Mesenchymal stem cell (in vitro differentiated cells and primary cell): ENCODE results near the gene BLTP1.

Source experiments
- DNase-seq: peaks from one replicate; pipeline ENCODE4 v3.0.0-alpha.2; 2013
- H2AFZ ChIP-seq: one replicate; pipeline ENCODE4 v1.6.1; 2013; ENCODE audit warnings: low read depth, mild to moderate bottlenecking, control low read depth, inconsistent platforms, low read length, moderate library complexity
- H2AK5ac ChIP-seq: 2 replicates; pipeline ENCODE4 v1.6.1; 2013; ENCODE audit warnings: low read length, moderate library complexity, mild to moderate bottlenecking, inconsistent platforms; ENCODE audit not compliant: severe bottlenecking
- H2BK120ac ChIP-seq: one replicate; pipeline ENCODE4 v1.6.1; 2013; ENCODE audit warnings: low read depth, mild to moderate bottlenecking, inconsistent platforms, low read length, moderate library complexity
- H2BK12ac ChIP-seq, 2 experiments: one replicate each; pipeline ENCODE4 v1.6.1; 2013; ENCODE audit warnings: inconsistent platforms in 2 of 2, low read length in 2 of 2, mild to moderate bottlenecking in 2 of 2, moderate library complexity in 2 of 2, control low read depth in 1 of 2
- H2BK15ac ChIP-seq: one replicate; pipeline ENCODE4 v1.6.1; 2013; ENCODE audit warnings: mild to moderate bottlenecking, low read depth, inconsistent platforms; ENCODE audit not compliant: poor library complexity, severe bottlenecking
- H2BK5ac ChIP-seq: 2 replicates; pipeline ENCODE4 v1.6.1; 2013; ENCODE audit warnings: low read depth, mild to moderate bottlenecking, low read length, control low read depth, inconsistent platforms; ENCODE audit not compliant: poor library complexity, severe bottlenecking
- H3K14ac ChIP-seq, 2 experiments: one replicate each; pipeline ENCODE4 v1.6.1; 2013; ENCODE audit warnings: inconsistent platforms in 2 of 2, low read length in 2 of 2, control low read depth in 1 of 2, mild to moderate bottlenecking in 1 of 2, moderate library complexity in 1 of 2
- H3K18ac ChIP-seq, 2 experiments: one replicate each; pipeline ENCODE4 v1.6.1; 2013; ENCODE audit warnings: inconsistent platforms in 2 of 2, low read length in 2 of 2, control low read depth in 1 of 2, low read depth in 1 of 2, mild to moderate bottlenecking in 1 of 2
- H3K23ac ChIP-seq, 2 experiments: one replicate each; pipeline ENCODE4 v1.6.1; 2013; ENCODE audit warnings: inconsistent platforms in 2 of 2, low read length in 2 of 2, mild to moderate bottlenecking in 2 of 2, moderate library complexity in 2 of 2, control low read depth in 1 of 2
- H3K27ac ChIP-seq: 2 replicates; pipeline ENCODE4 v1.5.1; 2013; ENCODE audit warnings: mild to moderate bottlenecking, moderate library complexity, low read length, control low read depth, inconsistent platforms; ENCODE audit not compliant: poor library complexity, severe bottlenecking
- H3K27me3 ChIP-seq, 2 experiments: 2 replicates each; pipeline versions ENCODE4 v1.6.1 to v1.7.0; 2013; ENCODE audit warnings: low read length in 2 of 2, mild to moderate bottlenecking in 2 of 2, moderate library complexity in 2 of 2, control low read depth in 1 of 2, inconsistent platforms in 1 of 2; ENCODE audit not compliant: control insufficient read depth in 1 of 2, insufficient read depth in 1 of 2
- H3K36me3 ChIP-seq, 2 experiments: 2 replicates each; pipeline versions ENCODE4 v1.6.1 to v1.7.0; 2013; ENCODE audit warnings: low read length in 2 of 2, control low read depth in 1 of 2, inconsistent platforms in 1 of 2, low read depth in 1 of 2, mild to moderate bottlenecking in 1 of 2; ENCODE audit not compliant: insufficient read depth in 2 of 2, control insufficient read depth in 1 of 2
- H3K4ac ChIP-seq, 2 experiments: one replicate each; pipeline ENCODE4 v1.6.1; 2013; ENCODE audit warnings: inconsistent platforms in 2 of 2, low read length in 2 of 2, mild to moderate bottlenecking in 2 of 2, moderate library complexity in 2 of 2, control low read depth in 1 of 2, low read depth in 1 of 2
- H3K4me1 ChIP-seq: 2 replicates; pipeline ENCODE4 v1.6.1; 2013; ENCODE audit warnings: low read depth, low read length, control low read depth; ENCODE audit not compliant: control insufficient read depth, insufficient read depth
- H3K4me2 ChIP-seq: 2 replicates; pipeline ENCODE4 v1.6.1; 2013; ENCODE audit warnings: low read length, mild to moderate bottlenecking, inconsistent platforms; ENCODE audit not compliant: poor library complexity, severe bottlenecking
- H3K4me3 ChIP-seq, 2 experiments: 2 replicates each; pipeline versions ENCODE4 v1.5.1 to v1.7.0; 2013; ENCODE audit warnings: low read length in 2 of 2, mild to moderate bottlenecking in 2 of 2, control low read depth in 1 of 2, low read depth in 1 of 2; ENCODE audit not compliant: insufficient read depth in 1 of 2
- H3K79me1 ChIP-seq: replicated peaks from 2 replicates; pipeline ENCODE4 v1.6.1; 2013; ENCODE audit warnings: mild to moderate bottlenecking, control low read depth, low read length, inconsistent platforms; ENCODE audit not compliant: poor library complexity, severe bottlenecking
- H3K9ac ChIP-seq: 2 replicates; pipeline ENCODE4 v1.7.0; 2013; ENCODE audit warnings: mild to moderate bottlenecking, low read length, moderate library complexity
- H3K9me3 ChIP-seq: 2 replicates; pipeline ENCODE4 v1.7.0; 2013; ENCODE audit warnings: mild to moderate bottlenecking, low read length; ENCODE audit not compliant: control insufficient read depth
- H4K8ac ChIP-seq: one replicate; pipeline ENCODE4 v1.6.1; 2013; ENCODE audit warnings: inconsistent platforms, mild to moderate bottlenecking, low read length, moderate library complexity
- H4K91ac ChIP-seq: one replicate; pipeline ENCODE4 v1.6.1; 2013; ENCODE audit warnings: mild to moderate bottlenecking, low read length, inconsistent platforms
- WGBS: methylation state at CpG from one replicate; pipeline ENCODE4 v1.1.7; 2013; ENCODE audit warnings: mixed read lengths; 5-methylcytosine and 5-hydroxymethylcytosine counted together

BLTP1 gene

GRCh38 chr4:122163301-122163700 is 11.2 kb downstream of the BLTP1 start:
- H3K23ac ChIP-seq, result no peak overlapping the region
- 92% methylated on average over 3 of the region's 3 CpGs for WGBS
- no peak overlapping the region for H2BK5ac ChIP-seq

GRCh38 chr4:122163767-122164166 is 11.6 kb downstream of the BLTP1 start:
- no CpG with 5 or more reads among the region's 1 CpG for WGBS
- H3K18ac ChIP-seq, result no peak overlapping the region
- H3K9ac ChIP-seq, result no peak overlapping the region
- H3K79me1 ChIP-seq, result peaks cover 14% of the 10 kb centered on the region
- H2BK15ac ChIP-seq, result no peak overlapping the region
- no peak overlapping the region for H3K23ac ChIP-seq
- no peak overlapping the region for H2BK5ac ChIP-seq
- no peak overlapping the region for H2BK12ac ChIP-seq
- no peak overlapping the region for H2BK120ac ChIP-seq
- no peak overlapping the region for H3K14ac ChIP-seq
- no peak for DNase-seq
- H3K27me3 ChIP-seq, result no peaks in the 10 kb centered on the region
- no peak overlapping the region for H3K4ac ChIP-seq
- no peaks in the 10 kb centered on the region for H3K9me3 ChIP-seq
- no peak overlapping the region for H2AFZ ChIP-seq
- peaks cover 0 to 16% of the 10 kb centered on the region in 2 experiments for H3K36me3 ChIP-seq
- H3K27ac ChIP-seq, result no peak overlapping the region
- H4K8ac ChIP-seq, result no peak overlapping the region
- H3K4me3 ChIP-seq, result no peak overlapping the region
- H4K91ac ChIP-seq, result no peak overlapping the region
- H3K4me2 ChIP-seq, result no peak overlapping the region
- no peak overlapping the region for H2AK5ac ChIP-seq
- no peaks in the 10 kb centered on the region for H3K4me1 ChIP-seq

More at GRCh38 chr4:122163301-122163700, 11.2 kb downstream of the BLTP1 start:
- no peak overlapping the region for H4K91ac ChIP-seq
- no peak overlapping the region for H3K9ac ChIP-seq
- H3K27me3 ChIP-seq, result no peaks in the 10 kb centered on the region
- no peak overlapping the region for H2BK120ac ChIP-seq
- H3K9me3 ChIP-seq, result no peaks in the 10 kb centered on the region
- peaks cover 0 to 16% of the 10 kb centered on the region in 2 experiments for H3K36me3 ChIP-seq
- H3K14ac ChIP-seq, result no peak overlapping the region
- no peak overlapping the region for H3K18ac ChIP-seq
- H3K4ac ChIP-seq, result no peak overlapping the region
- no peak overlapping the region for H2BK15ac ChIP-seq
- no peak overlapping the region for H3K27ac ChIP-seq
- no peak overlapping the region for H3K4me2 ChIP-seq
- no peak overlapping the region for H2AFZ ChIP-seq
- DNase-seq, result no peak
- H3K4me1 ChIP-seq, result no peaks in the 10 kb centered on the region
- no peak overlapping the region for H2AK5ac ChIP-seq
- H3K79me1 ChIP-seq, result peaks cover 14% of the 10 kb centered on the region
- no peak overlapping the region for H4K8ac ChIP-seq
- no peak overlapping the region for H2BK12ac ChIP-seq
- no peak overlapping the region for H3K4me3 ChIP-seq

- Histone ChIP-seq H3K4me3 (no peak overlapping the region), H3K4me2 (no peak overlapping the region), H3K36me3 (peaks cover 0 to 7% of the 10 kb centered on the region in 2 experiments), H3K4ac (no peak overlapping the region), H2BK15ac (no peak overlapping the region), H2AFZ (no peak overlapping the region), H4K91ac (no peak overlapping the region), H3K79me1 (peaks cover 13% of the 10 kb centered on the region), H2AK5ac (no peak overlapping the region), H3K23ac (no peak overlapping the region), H4K8ac (no peak overlapping the region), H3K9me3 (no peaks in the 10 kb centered on the region), H3K27ac (no peak overlapping the region), H3K27me3 (no peaks in the 10 kb centered on the region), H2BK5ac (no peak overlapping the region), H2BK12ac (no peak overlapping the region), H3K4me1 (no peaks in the 10 kb centered on the region), H3K18ac (no peak overlapping the region), H3K9ac (no peak overlapping the region), H2BK120ac (no peak overlapping the region), H3K14ac (no peak overlapping the region)
- no peak for DNase-seq
- WGBS, result 98% methylated on average over 2 of the region's 4 CpGs
Measured at GRCh38 chr4:122167369-122167768, 15.2 kb downstream of the BLTP1 start.

GRCh38 chr4:122170775-122171174 is 18.6 kb downstream of the BLTP1 start:
- Histone ChIP-seq H2BK12ac (no peak overlapping the region), H3K14ac (no peak overlapping the region), H3K9me3 (no peaks in the 10 kb centered on the region), H2BK15ac (no peak overlapping the region), H3K79me1 (peaks cover 12% of the 10 kb centered on the region), H3K4ac (no peak overlapping the region), H2AK5ac (no peak overlapping the region), H3K4me2 (no peak overlapping the region), H2BK120ac (no peak overlapping the region), H2BK5ac (no peak overlapping the region), H3K36me3 (peaks cover 0 to 20% of the 10 kb centered on the region in 2 experiments), H3K27me3 (no peaks in the 10 kb centered on the region), H4K8ac (no peak overlapping the region), H3K18ac (no peak overlapping the region), H3K23ac (no peak overlapping the region), H4K91ac (no peak overlapping the region), H3K27ac (no peak overlapping the region), H2AFZ (no peak overlapping the region), H3K4me3 (no peak overlapping the region), H3K4me1 (no peaks in the 10 kb centered on the region), H3K9ac (no peak overlapping the region)
- no CpG with 5 or more reads among the region's 1 CpG for WGBS
- no peak for DNase-seq
